A673 (cell line): ENCODE results near the gene FIGN. TPM values are rescaled to one million over a fixed set of nuclear protein-coding genes. Genes with fewer than 3 reads are reported as not detected.

Experiments used
- BruUV-seq: library from RNA; stranded (reverse); fragments of 400-500 nt; replicated peaks from 2 replicates; lab custom pipeline; 2021; lab: Mats Ljungman, UMichigan
- CTCF ChIA-PET: fragments of 300-600 bp; sonication (Branson Sonifier 250); formaldehyde crosslinking; loops from one replicate; lab custom pipeline; 2022; ENCODE audit warnings: antibody characterized with exemption; lab: Charles Lee
- POLR2A ChIA-PET: fragments of 300-600 bp; sonication (Branson Sonifier 250); formaldehyde crosslinking; loops from one replicate; lab custom pipeline; 2022; ENCODE audit warnings: antibody characterized with exemption; ENCODE audit not compliant: low non-redundant PET; lab: Charles Lee
- DNase-seq: peaks from one replicate; pipeline ENCODE4 v3.0.0-alpha.2; 2015; ENCODE audit warnings: low spot score
- H3K27ac ChIP-seq: fragments of 200-600 bp; sonication (generic); 2 replicates; pipeline ENCODE4 v1.5.1; 2016; ENCODE audit warnings: mixed run types, low read depth, mild to moderate bottlenecking, mixed read lengths, antibody characterized with exemption, low read length; ENCODE audit not compliant: poor library complexity, severe bottlenecking
- H3K27me3 ChIP-seq: fragments of 200-600 bp; sonication (generic); replicated peaks from 2 replicates; pipeline ENCODE4 v1.6.1; 2017; ENCODE audit warnings: mixed run types, low read depth, mild to moderate bottlenecking, mixed read lengths, antibody characterized with exemption, low read length; ENCODE audit not compliant: insufficient read depth, poor library complexity
- H3K36me3 ChIP-seq: fragments of 200-600 bp; sonication (generic); 2 replicates; pipeline ENCODE4 v1.6.1; 2016; ENCODE audit warnings: mixed run types, mild to moderate bottlenecking, mixed read lengths, antibody characterized with exemption, low read length; ENCODE audit not compliant: insufficient read depth, poor library complexity, severe bottlenecking
- H3K4me1 ChIP-seq: fragments of 200-600 bp; sonication (generic); 2 replicates; pipeline ENCODE4 v1.6.1; 2017; ENCODE audit warnings: mixed run types, mild to moderate bottlenecking, mixed read lengths, antibody characterized with exemption, low read length; ENCODE audit not compliant: insufficient read depth, poor library complexity, severe bottlenecking
- H3K4me3 ChIP-seq: fragments of 200-600 bp; sonication (generic); 2 replicates; pipeline ENCODE4 v1.5.1; 2016; ENCODE audit warnings: low read depth, mixed run types, mild to moderate bottlenecking, mixed read lengths, low read length; ENCODE audit not compliant: poor library complexity, severe bottlenecking
- H3K9me3 ChIP-seq: fragments of 200-600 bp; sonication (generic); 2 replicates; pipeline ENCODE4 v1.6.1; 2016; ENCODE audit warnings: mixed run types, low read depth, mild to moderate bottlenecking, mixed read lengths, antibody characterized with exemption, low read length; ENCODE audit not compliant: poor library complexity, severe bottlenecking
- CTCF ChIP-seq: fragments of 300-800, 200-600 bp; sonication (generic); conservative IDR thresholded peaks from 2 replicates; pipeline ENCODE4 v1.5.1; 2017; ENCODE audit warnings: low read depth, mild to moderate bottlenecking, antibody characterized with exemption, low read length, moderate library complexity, mixed read lengths
- EZH2 ChIP-seq: fragments of 200-600 bp; sonication (generic); IDR thresholded peaks from 2 replicates; pipeline ENCODE4 v1.6.1; 2017; ENCODE audit warnings: borderline replicate concordance, low read depth, mild to moderate bottlenecking, mixed read lengths, antibody characterized with exemption, low read length; ENCODE audit not compliant: poor library complexity, severe bottlenecking
- intact Hi-C: fragments of 100-400 bp; cut with micrococcal nuclease; formaldehyde crosslinking; loops from one replicate; pipeline ENCODE4 v1.10.0; 2022; ENCODE audit not compliant: unreplicated experiment
- total RNA-seq: library from RNA; stranded (reverse); gene quantifications from 2 replicates; pipeline ENCODE4 v1.2.3, GENCODE V29; 2021

FIGN gene
- total RNA-seq, 1 experiment from 2014 or later: 0.24 TPM

GRCh38 chr2:163646687-163647086 is 89.1 kb downstream of the FIGN start:
- no peak overlapping the region for H3K27ac ChIP-seq
- DNase-seq: no peak
- POLR2A ChIA-PET: no interaction called here
- H3K4me1 ChIP-seq: no peaks in the 10 kb centered on the region
- H3K4me3 ChIP-seq: no peak overlapping the region
- no peaks in the 10 kb centered on the region for H3K27me3 ChIP-seq
- intact Hi-C loops: no loop called here
- no TSS peak for BruUV-seq
- no peaks in the 10 kb centered on the region for H3K9me3 ChIP-seq
- CTCF ChIA-PET: no interaction called here
- TF ChIP-seq EZH2 (no peak), CTCF (no peak)
- H3K36me3 ChIP-seq: no peaks in the 10 kb centered on the region

GRCh38 chr2:163644238-163644637 is 91.6 kb downstream of the FIGN start:
- intact Hi-C loops: no loop called here
- Histone ChIP-seq H3K36me3 (no peaks in the 10 kb centered on the region), H3K4me3 (no peak overlapping the region), H3K27me3 (no peaks in the 10 kb centered on the region), H3K4me1 (no peaks in the 10 kb centered on the region), H3K9me3 (no peaks in the 10 kb centered on the region), H3K27ac (no peak overlapping the region)
- no TSS peak for BruUV-seq
- TF ChIP-seq CTCF (no peak), EZH2 (no peak)
- ChIA-PET POLR2A (no interaction called here), CTCF (no interaction called here)
- DNase-seq: peak; percentile 2

GRCh38 chr2:163641986-163642385 is 93.8 kb downstream of the FIGN start:
- no peak for TF ChIP-seq EZH2
- CTCF ChIA-PET: no interaction called here
- POLR2A ChIA-PET: no interaction called here

GRCh38 chr2:163640542-163641193 is 95.1 kb downstream of the FIGN start:
- ChIA-PET POLR2A (no interaction called here), CTCF (no interaction called here)
- intact Hi-C loops: no loop called here
- BruUV-seq: no TSS peak
- Histone ChIP-seq H3K9me3 (no peaks in the 10 kb centered on the region), H3K27me3 (no peaks in the 10 kb centered on the region), H3K4me1 (no peaks in the 10 kb centered on the region), H3K27ac (no peak overlapping the region), H3K36me3 (no peaks in the 10 kb centered on the region), H3K4me3 (no peak overlapping the region)
- TF ChIP-seq CTCF: no peak
- no peak for TF ChIP-seq EZH2
- no peak for DNase-seq

More at GRCh38 chr2:163641986-163642385, 93.8 kb downstream of the FIGN start:
- Histone ChIP-seq H3K4me1 (no peaks in the 10 kb centered on the region), H3K27ac (no peak overlapping the region), H3K36me3 (no peaks in the 10 kb centered on the region), H3K4me3 (no peak overlapping the region), H3K27me3 (no peaks in the 10 kb centered on the region), H3K9me3 (no peaks in the 10 kb centered on the region)
- intact Hi-C loops: no loop called here
- no peak for DNase-seq
- no TSS peak for BruUV-seq
